ENCODE data around the gene SCN9A. TPM values are rescaled to one million over a fixed set of nuclear protein-coding genes. Genes with fewer than 3 reads are reported as not detected.

Gene SCN9A
- total and polyA plus RNA-seq, 10 of the 15 experiments (the other 5 are each of a cell fraction or from before 2014, with no cell fraction given) = 0.04 to 0.08 (median 0.08) TPM; not detected in 7

DNA sequence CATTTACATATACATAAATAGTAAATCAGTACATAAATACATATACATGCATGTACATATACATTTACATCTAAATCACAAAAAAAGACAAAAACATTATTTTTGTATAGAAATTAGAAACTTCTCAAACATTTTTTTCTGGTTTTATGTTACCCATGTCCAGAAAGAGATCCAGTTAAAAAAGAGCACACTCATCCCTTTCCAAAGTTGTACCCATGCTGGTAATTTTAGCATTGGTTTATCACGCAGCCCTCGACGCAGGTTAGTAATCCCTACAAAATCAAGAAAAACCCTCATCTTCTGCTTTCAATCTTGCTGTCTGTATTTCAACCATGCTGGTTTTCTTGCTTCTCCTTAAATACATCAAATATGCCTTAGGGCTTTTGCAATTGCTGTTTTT, 10.5 kb downstream of the SCN9A start (continued):
- no peak for TF ChIP-seq ZNF622 (IDR thresholded peaks at IDR 0.05)
- TF ChIP-seq, protein P1, sequence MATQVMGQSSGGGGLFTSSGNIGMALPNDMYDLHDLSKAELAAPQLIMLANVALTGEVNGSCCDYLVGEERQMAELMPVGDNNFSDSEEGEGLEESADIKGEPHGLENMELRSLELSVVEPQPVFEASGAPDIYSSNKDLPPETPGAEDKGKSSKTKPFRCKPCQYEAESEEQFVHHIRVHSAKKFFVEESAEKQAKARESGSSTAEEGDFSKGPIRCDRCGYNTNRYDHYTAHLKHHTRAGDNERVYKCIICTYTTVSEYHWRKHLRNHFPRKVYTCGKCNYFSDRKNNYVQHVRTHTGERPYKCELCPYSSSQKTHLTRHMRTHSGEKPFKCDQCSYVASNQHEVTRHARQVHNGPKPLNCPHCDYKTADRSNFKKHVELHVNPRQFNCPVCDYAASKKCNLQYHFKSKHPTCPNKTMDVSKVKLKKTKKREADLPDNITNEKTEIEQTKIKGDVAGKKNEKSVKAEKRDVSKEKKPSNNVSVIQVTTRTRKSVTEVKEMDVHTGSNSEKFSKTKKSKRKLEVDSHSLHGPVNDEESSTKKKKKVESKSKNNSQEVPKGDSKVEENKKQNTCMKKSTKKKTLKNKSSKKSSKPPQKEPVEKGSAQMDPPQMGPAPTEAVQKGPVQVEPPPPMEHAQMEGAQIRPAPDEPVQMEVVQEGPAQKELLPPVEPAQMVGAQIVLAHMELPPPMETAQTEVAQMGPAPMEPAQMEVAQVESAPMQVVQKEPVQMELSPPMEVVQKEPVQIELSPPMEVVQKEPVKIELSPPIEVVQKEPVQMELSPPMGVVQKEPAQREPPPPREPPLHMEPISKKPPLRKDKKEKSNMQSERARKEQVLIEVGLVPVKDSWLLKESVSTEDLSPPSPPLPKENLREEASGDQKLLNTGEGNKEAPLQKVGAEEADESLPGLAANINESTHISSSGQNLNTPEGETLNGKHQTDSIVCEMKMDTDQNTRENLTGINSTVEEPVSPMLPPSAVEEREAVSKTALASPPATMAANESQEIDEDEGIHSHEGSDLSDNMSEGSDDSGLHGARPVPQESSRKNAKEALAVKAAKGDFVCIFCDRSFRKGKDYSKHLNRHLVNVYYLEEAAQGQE (IDR thresholded peaks at IDR 0.05; ENCODE audit: low read depth, low read length) = no peak

DNA sequence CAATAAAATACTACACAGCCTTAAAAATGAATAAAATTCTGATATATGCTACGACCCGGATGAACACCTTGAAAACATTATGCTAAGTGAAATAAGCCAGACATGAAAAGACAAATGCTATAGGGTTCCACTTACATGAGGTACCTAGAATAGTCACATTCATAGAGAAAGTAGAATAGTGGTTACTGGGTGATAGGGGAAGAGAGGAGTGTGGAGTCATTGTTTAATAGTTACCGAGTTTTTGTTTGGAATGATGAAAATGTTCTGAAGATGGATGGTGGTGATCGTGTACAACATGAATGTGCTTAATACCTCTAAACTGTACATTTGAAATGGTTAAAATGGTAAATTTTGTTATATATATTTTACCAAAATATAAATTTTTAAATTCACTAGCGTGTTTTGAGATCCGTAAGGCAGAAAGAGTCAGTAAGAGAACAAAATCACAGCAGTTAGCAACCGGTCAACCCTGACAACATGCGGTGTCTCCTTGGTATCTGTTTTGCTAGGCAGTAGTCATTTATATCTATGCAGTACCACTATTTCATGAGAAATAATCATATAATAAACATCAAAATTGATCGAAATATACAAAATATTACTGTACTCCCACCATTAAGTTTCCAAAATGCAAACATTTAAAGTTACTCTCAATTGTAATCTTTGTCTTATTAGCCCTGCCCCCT, 11.1 kb downstream of the SCN9A start:
- TF ChIP-seq, protein P2, sequence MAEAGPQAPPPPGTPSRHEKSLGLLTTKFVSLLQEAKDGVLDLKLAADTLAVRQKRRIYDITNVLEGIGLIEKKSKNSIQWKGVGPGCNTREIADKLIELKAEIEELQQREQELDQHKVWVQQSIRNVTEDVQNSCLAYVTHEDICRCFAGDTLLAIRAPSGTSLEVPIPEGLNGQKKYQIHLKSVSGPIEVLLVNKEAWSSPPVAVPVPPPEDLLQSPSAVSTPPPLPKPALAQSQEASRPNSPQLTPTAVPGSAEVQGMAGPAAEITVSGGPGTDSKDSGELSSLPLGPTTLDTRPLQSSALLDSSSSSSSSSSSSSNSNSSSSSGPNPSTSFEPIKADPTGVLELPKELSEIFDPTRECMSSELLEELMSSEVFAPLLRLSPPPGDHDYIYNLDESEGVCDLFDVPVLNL (IDR thresholded peaks at IDR 0.05; ENCODE audit: low read depth, low read length) = no peak
- TF ChIP-seq HDAC6 (IDR thresholded peaks at IDR 0.05; ENCODE audit: unreplicated experiment) (no peak), CBX3 (IDR thresholded peaks at IDR 0.05; ENCODE audit: borderline replicate concordance, low read depth) (no peak)
- no peak overlapping the region for H2AFZ ChIP-seq (ENCODE audit: control insufficient read depth, low read depth, low read length)
- H4K20me1 ChIP-seq (ENCODE audit: control insufficient read depth, insufficient read depth) = no peaks in the 10 kb centered on the region
- POLR2A ChIA-PET = no interaction called here
- H3K36me3 ChIP-seq (ENCODE audit: control insufficient read depth in 2 of 2, insufficient read depth in 2 of 2, low read length in 1 of 2) = no peaks in the 10 kb centered on the region
- H3K4me2 ChIP-seq (ENCODE audit: control insufficient read depth, insufficient read depth) = no peak overlapping the region
- H3K9me3 ChIP-seq (replicated peaks; ENCODE audit: control insufficient read depth, insufficient read depth, low read length) = no peaks in the 10 kb centered on the region
- ATAC-seq (no peak), DNase-seq (ENCODE audit: low read depth, low spot score) (no peak), FAIRE-seq (no peak)
- no peaks in the 10 kb centered on the region for H3K27me3 ChIP-seq (replicated peaks in 1 of 2; ENCODE audit: control insufficient read depth in 2 of 2, insufficient read depth in 2 of 2, low read length in 1 of 2)
- BruUV-seq (replicated peaks) = no TSS peak
- CTCF ChIA-PET = no interaction called here
- H3K9ac ChIP-seq (ENCODE audit: control insufficient read depth, insufficient read depth, low read length) = no peak overlapping the region
- 38% methylated on average over 9 of the region's 9 CpGs for WGBS (ENCODE audit: insufficient coverage, insufficient replicate concordance, low lambda C conversion rate, missing lambda C conversion rate)
- in situ Hi-C loops (cut with MboI) = no loop called here
- intact Hi-C loops (cut with micrococcal nuclease; ENCODE audit: unreplicated experiment) = loop anchor here (5.0 kb wide), 1 partner anchor 153 kb away; no protein-coding TSS in a partner anchor
- no peak overlapping the region for H3K27ac ChIP-seq (ENCODE audit: control insufficient read depth, insufficient read depth)
- no peaks in the 10 kb centered on the region for H3K79me2 ChIP-seq (ENCODE audit: control insufficient read depth, insufficient read depth, low read length)
- RAD21 ChIA-PET (ENCODE audit: unreplicated experiment) = no interaction called here
- H3K4me1 ChIP-seq (ENCODE audit: control insufficient read depth, insufficient read depth, low read length) = no peaks in the 10 kb centered on the region
- SMC1A ChIA-PET (ENCODE audit: uncharacterized antibody, unreplicated experiment) = no interaction called here
- no peak overlapping the region for H3K4me3 ChIP-seq

Measured in GM12878 (cell line).